Skeletal muscle tissue (tissue), 4 donors: ENCODE measurements around the gene UBE2J1. TPM values are rescaled to one million over a fixed set of nuclear protein-coding genes. Genes with fewer than 3 reads are reported as not detected.

Source experiments
- H3K27ac ChIP-seq: one replicate; pipeline ENCODE4 v1.7.0; 2013; ENCODE audit warnings: mild to moderate bottlenecking, low read depth, low read length, inconsistent platforms
- H3K27me3 ChIP-seq, 3 donors: one replicate each; pipeline ENCODE4 v1.7.0; 2013; ENCODE audit warnings: low read length in 3 of 3; ENCODE audit not compliant: control insufficient read depth in 3 of 3, insufficient read depth in 3 of 3
- H3K36me3 ChIP-seq, 3 donors: one replicate each; pipeline ENCODE4 v1.7.0; 2013; ENCODE audit warnings: low read length in 3 of 3; ENCODE audit not compliant: control insufficient read depth in 3 of 3, insufficient read depth in 3 of 3
- H3K4me1 ChIP-seq, 3 donors: one replicate each; pipeline ENCODE4 v1.7.0; 2013; ENCODE audit warnings: low read length in 3 of 3, mild to moderate bottlenecking in 3 of 3; ENCODE audit not compliant: control insufficient read depth in 3 of 3, insufficient read depth in 3 of 3
- H3K4me3 ChIP-seq, 3 donors: one replicate each; pipeline ENCODE4 v1.7.0; 2013; ENCODE audit warnings: low read length in 3 of 3
- H3K9ac ChIP-seq, 3 donors: one replicate each; pipeline ENCODE4 v1.7.0; 2013; ENCODE audit warnings: low read length in 3 of 3, mild to moderate bottlenecking in 3 of 3, moderate library complexity in 2 of 3, low read depth in 1 of 3
- H3K9me3 ChIP-seq, 3 donors: one replicate each; pipeline ENCODE4 v1.7.0; 2013; ENCODE audit warnings: low read length in 3 of 3; ENCODE audit not compliant: control insufficient read depth in 3 of 3
- total RNA-seq: library from RNA; depleted of rRNA; stranded (reverse); fragments of >200 nt; gene quantifications from one replicate; pipeline ENCODE4 v1.2.3, GENCODE V29; 2014
- donor health status: Osteomylitis.

The UBE2J1 gene
- total RNA-seq, 1 donor from 2014 or later, result 28.2 TPM

DNA sequence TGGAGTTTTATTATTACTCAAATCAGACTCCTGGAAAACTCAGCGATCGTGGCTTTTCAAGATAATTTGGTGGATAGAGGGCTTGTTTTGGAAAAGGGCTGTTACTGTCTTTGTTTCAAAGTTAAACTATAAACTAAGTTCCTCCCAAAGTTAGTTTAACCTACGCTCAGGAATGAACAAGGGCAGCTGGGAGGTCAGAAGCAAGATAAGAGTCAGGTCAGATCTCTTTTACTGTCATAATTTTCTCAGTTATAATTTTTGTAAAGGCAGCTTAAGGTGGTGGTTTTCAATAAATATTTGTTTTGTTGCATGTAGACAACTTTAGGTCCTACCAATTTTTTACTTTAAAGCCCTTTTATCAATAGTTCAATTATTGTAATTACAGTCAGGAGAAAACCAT, 28.2 kb downstream of the UBE2J1 start:
- H3K36me3 ChIP-seq, result peaks cover 7 to 18% (median 17%) of the 10 kb centered on the region in 3 donors
- H3K4me3 ChIP-seq, result no peak overlapping the region
- no peak overlapping the region for H3K9ac ChIP-seq

DNA sequence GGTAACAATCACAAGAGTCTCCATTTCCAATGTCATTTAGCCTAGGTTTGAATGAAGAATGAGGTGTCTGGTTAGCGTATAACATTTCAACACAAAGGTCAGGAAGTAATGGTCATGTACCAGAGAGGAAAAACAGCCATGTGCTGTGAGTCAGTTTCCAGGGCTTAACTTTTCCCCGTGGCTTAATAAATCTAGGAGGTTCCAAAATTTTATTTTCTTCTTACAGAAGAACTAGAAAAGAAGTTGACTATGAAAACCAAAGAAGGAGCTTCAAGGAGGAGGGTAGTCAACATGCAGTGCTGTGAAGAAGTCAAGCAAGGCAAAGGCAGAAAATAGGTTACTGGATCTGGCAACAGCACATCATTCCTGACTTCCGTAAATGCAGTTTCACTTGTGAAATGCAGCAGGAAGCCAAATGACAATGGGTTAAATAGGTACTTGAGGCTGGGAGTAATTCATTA, 29.0 kb downstream of the UBE2J1 start:
- peak overlapping the region; percentile 8 for H3K27ac ChIP-seq
- no peak overlapping the region for H3K4me3 ChIP-seq
- no peaks in the 10 kb centered on the region for H3K27me3 ChIP-seq
- peaks cover 0 to 23% (median 2%) of the 10 kb centered on the region in 3 donors for H3K4me1 ChIP-seq
- no peaks in the 10 kb centered on the region for H3K9me3 ChIP-seq
- peaks cover 7 to 13% (median 11%) of the 10 kb centered on the region in 3 donors for H3K36me3 ChIP-seq
- no peak overlapping the region for H3K9ac ChIP-seq

More for the DNA sequence above, 28.2 kb downstream of the UBE2J1 start:
- no peaks in the 10 kb centered on the region for H3K27me3 ChIP-seq
- H3K27ac ChIP-seq, result peak overlapping the region; percentile 8
- peaks cover 0 to 20% (median 2%) of the 10 kb centered on the region in 3 donors for H3K4me1 ChIP-seq
- H3K9me3 ChIP-seq, result no peaks in the 10 kb centered on the region

DNA sequence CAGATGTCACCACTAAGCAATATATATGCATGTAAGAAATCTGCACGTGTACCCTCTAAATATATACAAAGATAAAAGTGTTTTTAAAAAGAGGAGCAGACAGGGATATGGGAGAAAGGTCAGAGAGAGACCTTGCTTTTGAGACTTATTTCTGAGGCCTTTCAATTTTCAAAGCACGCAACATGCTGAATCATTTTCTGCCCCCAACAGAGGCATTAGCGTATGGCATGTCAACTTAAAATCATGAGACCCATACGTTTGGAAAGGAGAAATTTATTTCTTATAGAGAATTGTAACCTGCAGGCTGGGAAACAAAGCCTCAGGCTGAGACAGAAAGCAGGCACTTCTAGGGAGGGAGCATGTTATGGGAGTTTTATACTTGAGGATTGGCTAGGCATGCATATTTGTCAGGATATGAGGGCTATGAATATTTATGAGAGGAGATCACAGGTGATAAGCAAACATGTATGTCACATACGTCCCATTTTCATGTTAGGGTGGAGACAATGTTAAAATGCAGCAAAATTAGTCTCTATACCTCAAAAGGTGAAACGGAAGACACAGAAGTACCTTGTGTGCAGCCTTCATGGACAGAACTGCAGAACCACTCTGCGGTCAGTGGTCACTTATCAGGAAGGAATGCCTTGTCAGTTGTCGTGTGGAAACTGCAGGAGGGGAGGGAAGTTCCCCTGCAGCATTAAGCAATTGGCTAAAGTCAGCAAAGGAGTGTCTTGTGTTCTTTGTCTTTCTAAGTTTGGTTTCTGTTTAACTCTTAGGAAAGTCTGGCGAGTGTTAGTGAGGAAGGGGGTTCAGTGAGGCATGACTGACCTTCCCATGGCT, 31.2 kb downstream of the UBE2J1 start:
- Histone ChIP-seq H3K36me3 (peaks cover 0 to 4% (median under 1%) of the 10 kb centered on the region in 3 donors), H3K4me3 (peak overlapping the region in 1 of 3 donors; percentile 40), H3K9ac (no peak overlapping the region), H3K27me3 (no peaks in the 10 kb centered on the region), H3K4me1 (peaks cover 0 to 23% (median 2%) of the 10 kb centered on the region in 3 donors), H3K27ac (no peak overlapping the region), H3K9me3 (no peaks in the 10 kb centered on the region)

DNA sequence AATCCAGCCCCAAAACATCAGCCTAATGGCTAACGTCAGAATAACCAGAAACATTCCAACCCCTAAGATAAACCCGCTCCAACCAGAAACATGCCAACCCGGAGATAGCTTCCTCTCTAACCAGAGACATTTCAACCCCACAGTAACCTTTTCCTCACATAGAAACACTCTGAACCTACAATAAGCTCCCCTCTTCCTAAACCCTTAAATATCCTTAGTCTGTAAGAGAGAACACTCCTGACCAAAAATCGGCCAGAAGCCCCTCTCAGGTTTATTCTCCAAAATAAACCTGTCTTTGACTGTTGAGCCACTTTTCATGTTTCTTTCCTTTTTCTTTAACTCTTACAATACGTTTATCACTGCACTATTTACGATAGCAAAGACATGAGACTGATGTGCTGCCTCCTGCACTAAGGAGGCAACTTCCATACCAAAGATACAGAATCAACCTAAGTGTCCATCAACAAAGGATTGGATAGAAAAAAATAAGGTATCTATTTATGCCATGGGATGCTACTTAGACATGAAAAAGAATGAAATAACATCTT, 32.4 kb downstream of the UBE2J1 start:
- no peak overlapping the region for H3K4me3 ChIP-seq
- no peak overlapping the region for H3K9ac ChIP-seq
- no peaks in the 10 kb centered on the region for H3K9me3 ChIP-seq
- no peaks in the 10 kb centered on the region for H3K27me3 ChIP-seq
- H3K27ac ChIP-seq, result no peak overlapping the region
- H3K4me1 ChIP-seq, result peaks cover 0 to 27% (median 3%) of the 10 kb centered on the region in 3 donors
- H3K36me3 ChIP-seq, result no peaks in the 10 kb centered on the region

DNA sequence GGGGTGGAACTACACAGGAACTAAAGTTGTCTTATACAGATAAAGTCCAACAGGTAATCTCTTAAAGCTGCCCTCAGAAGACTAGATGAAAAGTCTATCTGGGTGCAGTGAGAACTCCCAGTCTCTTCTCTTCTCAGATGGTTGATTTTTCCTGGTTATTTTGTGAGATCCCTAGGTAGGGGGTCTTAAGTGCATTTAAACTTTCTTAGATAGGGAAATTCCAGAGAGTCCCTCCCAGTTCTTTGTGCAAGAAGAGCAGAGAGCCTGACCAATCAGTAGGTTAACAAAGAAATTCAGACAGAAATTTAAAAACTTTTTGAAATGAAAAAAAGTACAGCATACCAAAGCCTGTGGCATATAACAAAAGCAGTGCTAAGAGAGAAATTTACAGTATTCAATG, 35.5 kb downstream of the UBE2J1 start:
- Histone ChIP-seq H3K9ac (no peak overlapping the region), H3K4me3 (no peak overlapping the region), H3K9me3 (no peaks in the 10 kb centered on the region), H3K27me3 (no peaks in the 10 kb centered on the region), H3K27ac (no peak overlapping the region), H3K36me3 (no peaks in the 10 kb centered on the region), H3K4me1 (peaks cover 18 to 37% (median 20%) of the 10 kb centered on the region in 3 donors)

DNA sequence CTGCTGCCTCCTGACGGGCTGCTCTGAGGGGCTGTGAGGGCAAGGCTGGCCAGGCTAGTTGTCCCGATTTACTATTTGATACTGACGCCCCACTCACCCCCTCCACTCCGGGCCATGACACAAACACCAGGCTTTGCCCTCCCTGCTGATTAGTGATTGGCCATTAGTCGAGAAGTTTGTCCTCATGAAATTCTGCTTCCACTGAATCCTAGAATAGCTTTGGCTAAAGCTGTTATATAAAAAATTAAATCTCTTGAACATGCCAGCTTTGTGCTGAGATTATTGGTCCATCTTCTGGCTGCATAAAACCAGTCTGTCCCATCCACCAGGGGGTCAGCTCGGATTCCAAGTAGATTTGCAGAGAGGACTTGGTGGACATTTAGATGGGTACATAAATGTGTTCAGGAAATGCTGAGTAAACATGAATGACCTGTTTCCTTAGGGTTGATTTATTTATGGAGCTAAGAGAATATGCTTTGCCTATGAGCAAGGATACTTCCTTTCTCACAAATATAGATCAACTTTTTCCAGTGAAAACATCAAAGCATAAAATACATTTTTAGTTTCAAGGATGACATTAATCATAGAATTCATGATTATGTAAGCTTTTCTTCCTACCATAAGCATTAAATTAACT, 37.2 kb downstream of the UBE2J1 start, which contains the start of gene GABRR2:
GABRR2 (minus strand) TSS at position 51 of the 637 bp plus-strand sequence. CDS start 134 bp downstream, outside the sequence.
- H3K27me3 ChIP-seq, result no peaks in the 10 kb centered on the region
- no peaks in the 10 kb centered on the region for H3K36me3 ChIP-seq
- peak within 1 kb of the TSS; percentile 49 for H3K27ac ChIP-seq
- H3K9ac ChIP-seq, result peak within 1 kb of the TSS in 1 of 3 donors; percentile 27
- no peaks in the 10 kb centered on the region for H3K9me3 ChIP-seq
- H3K4me3 ChIP-seq, result peak within 1 kb of the TSS in 1 of 3 donors; percentile 2
- H3K4me1 ChIP-seq, result peaks cover 27 to 39% (median 31%) of the 10 kb centered on the region in 3 donors

DNA sequence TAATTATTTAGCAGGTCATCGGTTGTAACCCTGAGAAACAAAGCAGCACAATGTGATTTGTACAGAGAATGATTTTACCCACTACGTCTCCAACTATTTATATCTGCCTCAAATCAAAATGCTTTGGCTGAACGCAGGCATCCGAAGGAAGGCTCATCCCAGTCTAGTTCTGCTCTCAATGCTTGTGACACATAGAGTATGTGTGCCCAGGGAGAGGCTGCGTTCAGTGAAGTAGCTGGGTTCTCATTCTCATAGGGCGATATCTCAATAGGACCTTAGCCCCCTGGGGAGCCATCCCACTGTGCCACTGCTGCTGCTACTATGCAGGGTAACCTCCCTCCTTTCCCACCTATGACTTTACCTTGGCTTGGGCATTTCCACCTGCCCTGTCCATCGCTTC, 37.8 kb downstream of the UBE2J1 start:
- peaks cover 27 to 39% (median 31%) of the 10 kb centered on the region in 3 donors for H3K4me1 ChIP-seq
- H3K9me3 ChIP-seq, result no peaks in the 10 kb centered on the region
- H3K4me3 ChIP-seq, result peak overlapping the region in 1 of 3 donors; percentile 2
- H3K27me3 ChIP-seq, result no peaks in the 10 kb centered on the region
- no peaks in the 10 kb centered on the region for H3K36me3 ChIP-seq
- peak overlapping the region in 1 of 3 donors; percentile 27 for H3K9ac ChIP-seq
- peak overlapping the region; percentile 49 for H3K27ac ChIP-seq

DNA sequence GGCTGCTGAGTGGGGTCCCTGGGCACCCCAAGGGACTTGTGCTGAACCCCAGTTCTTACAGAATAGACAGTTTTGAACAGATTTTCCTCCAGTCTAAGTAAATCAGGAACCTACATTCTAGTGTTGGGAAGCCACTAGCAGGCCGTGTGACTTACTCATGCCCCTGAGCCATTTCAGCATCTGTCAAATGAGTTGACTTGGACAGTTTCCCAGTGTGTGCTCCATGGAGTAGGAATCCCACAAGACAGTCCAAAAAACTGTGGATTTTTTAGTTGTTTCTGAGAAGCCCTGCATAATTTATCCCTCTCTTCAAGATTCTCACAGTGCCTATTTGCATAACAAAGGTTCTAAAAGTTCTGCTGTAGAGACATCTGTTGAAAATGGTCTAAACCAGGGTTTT, 39.5 kb downstream of the UBE2J1 start:
- Histone ChIP-seq H3K4me1 (peaks cover 27 to 32% (median 31%) of the 10 kb centered on the region in 3 donors), H3K4me3 (no peak overlapping the region), H3K27ac (peak overlapping the region; percentile 86), H3K36me3 (no peaks in the 10 kb centered on the region), H3K27me3 (no peaks in the 10 kb centered on the region), H3K9me3 (no peaks in the 10 kb centered on the region), H3K9ac (peak overlapping the region in 2 of 3 donors; percentile 3 to 5)

DNA sequence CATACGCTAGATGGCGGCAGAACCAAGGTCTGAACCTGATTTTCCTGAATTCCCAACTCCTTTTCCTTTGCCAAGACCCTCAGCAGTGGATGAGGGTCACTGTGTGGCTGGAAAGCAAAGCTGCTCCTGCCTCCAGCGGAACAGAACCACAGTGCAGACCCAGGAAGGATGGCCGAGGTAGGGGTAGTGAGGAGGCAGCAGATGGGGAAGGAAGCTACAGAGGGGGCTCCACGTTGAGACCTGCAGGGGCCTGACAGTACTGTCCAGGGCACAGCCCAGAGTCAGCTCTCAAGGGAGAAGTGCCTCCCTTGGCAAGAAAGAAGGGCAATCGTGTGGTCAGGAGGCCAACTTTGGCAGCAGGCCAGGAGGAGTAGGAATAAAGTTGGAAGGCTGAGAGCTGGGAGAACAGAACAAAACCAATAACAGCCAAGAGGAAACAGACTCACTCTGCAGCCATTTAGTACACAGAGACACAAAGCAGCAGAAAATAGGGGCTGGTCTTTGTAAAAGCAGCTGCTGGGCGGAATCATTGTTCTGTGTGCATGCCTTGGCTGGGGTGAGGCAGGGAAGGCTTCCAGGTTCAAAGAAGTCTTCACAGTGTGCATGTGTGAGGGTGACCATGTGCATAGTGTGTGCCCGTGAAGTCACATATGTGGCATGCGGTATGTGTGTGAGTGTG, 40.5 kb downstream of the UBE2J1 start:
- Histone ChIP-seq H3K9me3 (no peaks in the 10 kb centered on the region), H3K36me3 (no peaks in the 10 kb centered on the region), H3K4me3 (peak overlapping the region in 2 of 3 donors; percentile 28 to 37), H3K4me1 (peaks cover 27 to 32% (median 31%) of the 10 kb centered on the region in 3 donors), H3K27ac (peak overlapping the region; percentile 86), H3K9ac (peak overlapping the region; percentile 16 to 55 (median 28)), H3K27me3 (no peaks in the 10 kb centered on the region)
